Smooth muscle cell of bladder (primary cell): ENCODE results near the gene ZNF682. TPM values are rescaled to one million over a fixed set of nuclear protein-coding genes. Genes with fewer than 3 reads are reported as not detected.

Experiments
- total RNA-seq: library from RNA; depleted of rRNA; stranded (reverse); fragments of >200 nt; gene quantifications from 2 replicates; pipeline ENCODE4 v1.2.3, GENCODE V29; 2014

ZNF682 gene
- 1.0 and 1.7 TPM in 2 replicates for total RNA-seq

DNA sequence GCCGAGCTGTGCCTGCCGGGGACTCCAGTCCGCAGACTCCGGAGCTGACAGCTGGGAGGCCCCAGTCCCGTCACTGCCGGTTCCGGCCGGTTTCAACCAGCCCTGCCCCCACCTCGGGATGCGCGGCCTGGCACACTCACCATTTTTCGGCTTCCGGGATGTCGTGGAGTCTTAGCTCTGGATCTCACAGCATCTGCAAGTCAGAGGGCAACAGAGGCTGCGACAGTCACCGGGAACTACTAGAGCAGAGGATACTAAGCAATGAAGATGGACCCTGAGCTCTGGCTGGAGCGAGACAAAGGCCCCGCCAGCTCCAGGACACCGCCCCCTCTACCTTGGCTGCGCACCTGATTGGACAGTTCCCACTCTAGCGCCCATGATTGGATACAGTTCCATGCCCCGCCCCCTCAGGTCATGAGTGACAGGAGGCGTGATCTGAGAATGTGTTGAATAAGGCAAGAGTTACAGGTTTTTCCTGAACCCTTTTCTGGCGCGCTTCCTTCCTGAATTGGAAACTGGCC lies at the start of gene ZNF682:
Gene ZNF682, minus strand, starts transcription at position 303 of the 521 bp plus-strand sequence. Its CDS starts 160 bp downstream, at position 143.

GRCh38 chr19:20077791-20078463 lies 38.6 kb upstream of the ZNF682 start, which contains the start of gene ZNF90:
Gene ZNF90, plus strand, starts transcription at chr19:20078000. Its CDS starts 133 bp downstream, at chr19:20078133.

Other genes with a start within 250 kb of the ZNF682 start
- 9.5 and 9.7 TPM in 2 replicates for gene ZNF506, start 217.8 kb downstream of the ZNF682 start, total RNA-seq
- 2.3 and 3.7 TPM in 2 replicates for gene ZNF253, start 173.6 kb downstream of the ZNF682 start, total RNA-seq
- 1.7 and 1.9 TPM in 2 replicates for gene ZNF93, start 138.6 kb downstream of the ZNF682 start, total RNA-seq
- gene ZNF90, start 38.5 kb upstream of the ZNF682 start, total RNA-seq: 0.57 and 0.92 TPM in 2 replicates
- 3.6 and 3.7 TPM in 2 replicates for gene ZNF486, start 127.7 kb upstream of the ZNF682 start, total RNA-seq